Activated CD8-positive, alpha-beta memory T cell treated with anti-CD3 and anti-CD28 coated beads for 1 hour (primary cell): ENCODE results near the gene USP34.
"Not testable (repeated sequence)": the region's sequence is repeated elsewhere in the genome, so short reads cannot be mapped to it uniquely, and the experiment has no call there.

Experiments
- DNase-seq, 2 donors: peaks; one replicate each; pipeline ENCODE4 v3.0.0-alpha.2; 2020; ENCODE audit warnings: low read depth in 1 of 2; ENCODE audit errors: extremely low read depth in 1 of 2

USP34 gene

GRCh38 chr2:61470965-61471904 is at the start of gene USP34:
USP34 (minus strand) TSS chr2:61471087; CDS start chr2:61470692, 395 bp downstream.
- DNase-seq, result peak; percentile 86 to 88

DNA sequence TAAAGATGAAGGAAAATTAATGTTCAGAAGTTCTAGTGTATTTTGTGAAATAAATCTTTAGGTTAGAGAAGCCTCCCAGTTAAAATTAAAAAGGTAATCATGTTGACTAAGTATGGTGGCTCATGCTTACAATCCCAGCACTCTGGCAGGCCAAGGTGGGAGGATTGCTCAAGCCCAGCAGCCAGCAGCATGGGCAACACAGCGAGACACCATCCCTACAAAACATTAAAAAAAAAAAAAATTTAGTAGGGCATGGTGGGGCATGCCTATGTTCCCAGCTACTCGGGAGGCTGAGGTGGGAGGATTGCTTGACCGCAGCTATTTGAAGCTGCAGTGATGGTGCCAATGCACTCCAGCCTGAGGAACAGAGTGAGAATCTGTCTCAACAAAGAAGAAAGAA is 49.4 kb upstream of the USP34 start:
- DNase-seq, result no peak

DNA sequence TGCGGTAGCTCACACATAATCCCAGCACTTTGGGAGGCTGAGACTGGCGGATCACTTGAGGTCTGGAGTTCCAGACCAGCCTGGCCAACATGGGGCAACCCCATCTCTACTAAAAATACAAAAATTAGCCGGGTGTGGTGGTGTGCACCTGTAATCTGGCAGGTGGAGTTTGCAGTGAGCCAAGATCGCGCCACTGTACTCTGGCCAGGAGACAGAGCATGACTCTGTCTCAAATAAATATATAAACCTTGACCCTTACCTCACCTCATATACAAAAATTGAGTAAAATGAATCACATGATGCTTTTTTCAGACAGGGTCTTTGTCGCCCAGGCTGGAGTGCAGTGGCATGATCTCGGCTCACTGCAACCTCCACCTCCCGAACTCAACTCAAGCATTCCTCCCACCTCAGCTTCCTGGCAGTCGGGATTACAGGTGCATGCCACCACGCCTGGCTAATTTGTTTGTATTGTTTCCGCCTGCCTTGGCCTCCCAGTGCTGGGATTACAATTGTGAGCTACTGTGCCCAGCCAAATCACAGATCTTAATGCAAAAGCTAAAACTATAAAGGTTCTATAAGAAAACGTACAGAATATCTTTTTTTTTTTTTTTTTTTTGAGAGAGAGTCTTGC is 42.0 kb upstream of the USP34 start:
- no peak for DNase-seq

- DNase-seq, result no peak
Measured at GRCh38 chr2:61510674-61511671, 40.1 kb upstream of the USP34 start.

DNA sequence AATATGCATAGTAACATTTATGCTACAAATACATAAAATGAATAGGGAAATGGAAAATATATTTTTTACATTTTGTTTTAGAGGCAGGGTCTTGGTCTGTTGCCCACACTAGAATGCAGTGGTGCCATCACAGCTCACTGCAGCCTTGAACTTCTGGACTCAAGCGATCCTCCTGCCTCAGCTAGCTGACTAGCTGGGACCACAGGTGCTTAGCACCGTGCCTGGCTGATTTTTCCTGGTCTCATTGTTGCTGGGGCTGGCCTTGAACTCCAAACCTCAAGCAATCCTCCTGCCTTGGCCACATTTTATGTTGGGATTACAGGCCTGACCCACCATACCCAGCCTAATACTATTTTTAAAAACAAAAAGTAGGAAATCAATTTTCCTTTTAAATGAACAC is 34.1 kb upstream of the USP34 start:
- DNase-seq, result no peak

DNA sequence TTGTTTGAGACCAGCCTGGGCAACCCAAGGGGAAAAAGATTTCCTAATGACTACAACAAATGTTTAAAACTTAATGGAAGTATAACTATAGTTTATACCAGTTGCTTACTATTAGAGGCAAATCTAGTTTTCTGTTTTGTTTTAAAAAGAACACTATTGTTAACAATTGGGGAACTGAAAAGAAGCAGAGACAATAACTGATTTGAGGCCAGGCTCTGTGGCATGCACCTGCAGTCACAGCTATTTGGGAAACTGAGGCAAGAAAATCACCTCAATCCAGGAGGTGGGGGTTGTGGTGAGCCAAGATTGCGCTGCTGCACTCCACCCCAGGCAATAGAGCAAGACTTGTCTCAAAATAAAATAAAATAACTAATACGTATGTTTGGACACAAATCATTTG is 28.2 kb upstream of the USP34 start:
- no peak for DNase-seq

DNA sequence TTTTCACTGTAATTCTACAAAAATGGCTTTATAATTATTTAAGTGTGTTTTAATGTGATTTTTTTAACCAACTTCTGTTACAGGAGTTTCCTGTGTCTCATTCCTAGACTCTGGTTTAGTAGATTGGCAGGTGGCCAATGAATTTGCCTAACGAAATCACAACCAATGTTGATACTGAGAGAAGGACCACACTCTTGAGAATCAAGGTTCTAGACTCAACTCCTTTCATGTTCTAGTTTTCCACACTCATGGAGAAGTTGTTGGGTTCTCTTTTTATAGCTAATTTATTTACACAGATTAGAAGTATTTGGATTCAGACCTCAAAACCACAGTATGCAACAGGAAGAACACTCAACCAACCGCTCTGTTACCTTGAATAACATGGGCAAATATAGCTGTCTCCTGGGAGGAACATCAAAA is 22.6 kb upstream of the USP34 start:
- no peak for DNase-seq

DNA sequence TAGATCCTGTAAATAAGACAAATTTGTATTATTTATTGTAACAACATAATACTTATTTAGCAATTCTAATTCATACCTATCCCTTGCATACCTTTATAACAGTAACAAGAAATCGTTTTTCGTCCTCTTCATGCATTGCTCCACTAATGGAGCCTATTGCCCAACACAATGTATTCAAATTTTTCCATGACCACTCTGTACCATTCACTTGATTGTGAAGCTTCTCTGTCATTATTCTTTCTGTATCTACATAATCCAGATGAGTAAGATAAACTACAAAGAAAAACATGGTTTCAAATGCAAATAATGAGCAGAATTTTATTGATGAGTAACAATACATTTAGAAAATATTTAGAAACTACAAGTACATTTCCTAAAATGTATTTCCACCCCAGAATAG is 21.6 kb upstream of the USP34 start:
- DNase-seq, result no peak

DNA sequence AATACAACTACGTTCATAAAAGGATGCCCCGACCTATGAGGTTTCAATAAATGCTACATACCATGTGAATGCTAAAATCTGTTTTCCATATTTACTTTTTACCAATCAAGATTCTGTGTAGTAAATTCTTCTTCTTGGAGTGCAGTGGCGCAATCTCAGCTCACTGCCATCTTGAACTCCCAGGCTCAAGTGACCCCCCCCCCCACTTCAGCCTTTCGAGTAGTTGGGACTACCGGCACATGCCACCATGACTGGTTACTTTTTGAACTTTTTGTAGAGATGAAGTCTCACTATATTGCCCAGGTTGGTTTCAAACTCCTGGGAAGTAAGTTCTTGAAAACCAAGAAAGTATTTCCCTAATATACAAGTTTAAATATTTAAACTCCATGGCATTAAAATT is 14.4 kb upstream of the USP34 start:
- no peak for DNase-seq

DNA sequence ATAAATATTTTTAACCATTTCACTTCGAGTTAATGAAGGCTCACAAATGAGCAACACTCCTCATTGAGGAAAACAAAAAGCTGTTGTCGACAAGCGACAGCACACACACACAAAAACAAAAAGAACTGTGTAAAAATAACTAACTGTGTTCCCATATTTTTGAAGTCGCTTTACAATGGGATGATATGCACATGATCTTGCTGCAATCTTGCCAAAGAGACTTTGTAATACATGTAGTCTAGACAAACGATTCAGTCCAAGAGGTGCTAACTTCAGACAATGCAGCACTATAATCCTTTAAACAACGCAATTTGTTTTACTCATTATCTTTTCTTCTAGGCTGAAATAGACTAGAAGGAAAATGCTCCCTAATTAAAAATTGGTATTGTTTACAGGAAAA is 7.2 kb upstream of the USP34 start:
- DNase-seq, result no peak

DNA sequence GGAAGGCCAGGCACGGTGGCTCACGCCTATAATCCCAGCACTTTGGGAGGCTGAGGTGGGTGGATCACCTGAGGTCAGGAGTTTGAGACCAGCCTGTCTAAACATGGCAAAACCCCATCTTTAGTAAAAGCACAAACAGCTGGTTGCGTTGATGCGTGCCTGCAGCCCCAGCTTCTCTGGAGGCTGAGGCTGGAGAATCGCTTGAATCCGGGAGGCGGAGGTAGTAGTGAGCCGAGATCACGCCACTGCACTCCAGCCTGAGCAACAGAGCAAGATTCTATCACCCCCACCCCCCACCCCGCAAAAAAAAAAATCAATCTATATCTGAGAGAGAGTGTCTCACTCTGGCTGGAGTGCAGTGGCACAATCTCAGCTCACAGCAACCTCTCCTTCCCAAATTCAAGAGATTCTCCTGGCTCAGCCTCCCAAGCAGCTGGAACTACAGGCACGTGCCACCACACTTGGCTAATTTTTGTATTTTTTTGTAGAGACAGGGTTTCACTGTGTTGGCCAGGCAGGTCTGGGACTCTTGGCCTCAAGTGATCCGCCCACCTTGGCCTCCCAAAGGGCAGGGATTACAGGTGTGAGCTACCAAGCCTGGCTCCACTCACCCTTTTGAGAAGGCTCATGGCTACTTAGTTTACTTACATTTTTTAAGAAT is 6.2 kb upstream of the USP34 start:
- not testable (repeated sequence) for DNase-seq

GRCh38 chr2:61471905-61472805 is 1.3 kb upstream of the USP34 start:
- DNase-seq, result no peak

DNA sequence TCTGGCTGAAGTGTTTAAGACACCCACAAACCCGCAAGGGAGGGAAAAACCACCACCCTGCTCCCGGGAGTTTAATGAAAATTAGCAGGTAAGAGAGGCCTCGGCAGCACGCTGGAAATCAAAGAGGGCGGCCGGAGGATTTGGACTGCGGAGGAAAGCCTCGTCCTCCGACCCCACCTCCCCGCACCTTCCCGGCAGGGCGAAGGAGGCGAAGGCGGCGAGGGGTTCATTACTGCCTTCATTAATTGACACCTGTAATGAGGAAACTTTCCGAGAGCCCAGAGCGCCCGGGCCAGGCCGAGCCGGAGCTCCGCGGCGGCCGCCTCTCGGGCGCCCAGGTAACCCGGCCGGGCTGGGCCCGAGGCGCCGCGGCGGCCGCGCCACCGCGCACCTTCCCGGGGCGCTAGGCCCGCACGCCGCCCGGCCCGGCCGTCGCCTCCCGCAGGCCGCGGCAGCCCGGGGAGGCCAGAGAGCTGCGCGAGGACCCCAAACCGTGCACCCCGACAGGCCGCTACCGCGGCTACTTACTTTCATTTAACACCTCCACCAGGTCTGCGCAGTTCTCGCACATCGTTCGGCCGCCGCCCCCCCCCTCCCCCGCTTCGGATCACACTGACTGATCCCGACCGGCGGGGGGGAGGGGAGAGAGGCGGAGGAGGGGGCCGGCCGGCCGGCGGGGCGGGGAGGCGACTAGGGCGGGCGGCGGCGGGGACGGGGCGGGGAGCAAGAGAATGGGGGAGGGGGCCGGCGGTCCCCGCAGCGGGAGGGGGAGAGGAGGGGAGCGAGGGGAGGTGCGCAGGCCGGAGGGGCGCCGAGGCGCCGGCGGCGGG is 550 bp downstream of the USP34 start:
- DNase-seq, result peak; percentile 57 to 74

GRCh38 chr2:61469424-61470121 is 1.3 kb downstream of the USP34 start:
- DNase-seq, result no peak

- not testable (repeated sequence) for DNase-seq
Measured at GRCh38 chr2:61468231-61468630, 2.7 kb downstream of the USP34 start.

- DNase-seq, result no peak
Measured at GRCh38 chr2:61465045-61465444, 5.8 kb downstream of the USP34 start.

- no peak for DNase-seq
Measured at GRCh38 chr2:61463769-61464475, 7.0 kb downstream of the USP34 start.
